HCT116 (cell line): ENCODE data around the gene RALGPS1. TPM values are rescaled to one million over a fixed set of nuclear protein-coding genes. Genes with fewer than 3 reads are reported as not detected.

Experiments
- ATAC-seq: fragments of 200-7000 bp; cut with Tn5 transposase; 2 replicates; pipeline ENCODE4 v1.9.1; 2020; ENCODE audit warnings: mild to moderate bottlenecking, moderate library complexity
- BruUV-seq: library from RNA; stranded (reverse); fragments of 400-500 nt; replicated peaks from 2 replicates; lab custom pipeline; 2021; lab: Mats Ljungman, UMichigan
- CTCF ChIA-PET: fragments of 300-600 bp; sonication (Branson Sonifier 250); formaldehyde crosslinking; loops from one replicate; lab custom pipeline; 2021; ENCODE audit warnings: antibody characterized with exemption; lab: Charles Lee
- POLR2A ChIA-PET: fragments of 300-600, 350-600 bp; sonication (Branson Sonifier 250); formaldehyde crosslinking; loops from one replicate; lab custom pipeline; 2021; ENCODE audit warnings: antibody characterized with exemption; lab: Charles Lee
- RAD21 ChIA-PET, 2 experiments: fragments of 300-600 bp; sonication (Branson Sonifier 250); formaldehyde crosslinking; loops; one replicate each; lab custom pipeline; 2023; ENCODE audit warnings: low total read pairs in 2 of 2; ENCODE audit not compliant: uncharacterized antibody in 2 of 2, unreplicated experiment in 2 of 2, low non-redundant PET in 1 of 2; lab: Charles Lee
- DNase-seq: peaks from one replicate; pipeline ENCODE4 v3.0.0-alpha.2; 2010; ENCODE audit warnings: low read depth, low spot score
- H2AFZ ChIP-seq: fragments of 200-600 bp; shearing (Covaris generic), sonication (generic); 2 replicates; pipeline ENCODE4 v1.6.1; 2017; ENCODE audit warnings: low read depth, mixed run types, mixed read lengths, antibody characterized with exemption, low read length; ENCODE audit not compliant: poor library complexity, severe bottlenecking
- H3K27ac ChIP-seq: 2 replicates; pipeline ENCODE4 v1.5.1; 2012; ENCODE audit warnings: low read depth, low read length
- H3K27me3 ChIP-seq: fragments of 200-600 bp; sonication (generic); 2 replicates; pipeline ENCODE4 v1.6.1; 2016; ENCODE audit warnings: mixed run types, low read length, mixed read lengths; ENCODE audit not compliant: insufficient read depth
- H3K36me3 ChIP-seq, 2 experiments: fragments of 200-500 bp in 1 of 2; fragments of 200-600 bp in 1 of 2; sonication (Bioruptor generic) in 1 of 2; sonication (generic) in 1 of 2; 2 replicates each; pipeline versions ENCODE4 v1.5.1 to v1.6.1; 2014 to 2016; ENCODE audit warnings: low read length in 2 of 2, inconsistent platforms in 1 of 2, mixed read lengths in 1 of 2, mixed run types in 1 of 2; ENCODE audit not compliant: insufficient read depth in 2 of 2, control insufficient read depth in 1 of 2
- H3K4me1 ChIP-seq, 2 experiments: fragments of 200-600 bp in 1 of 2; sonication (generic) in 1 of 2; 2 replicates each; pipeline versions ENCODE4 v1.5.1 to v1.6.1; 2012 to 2017; ENCODE audit warnings: low read length in 2 of 2, inconsistent platforms in 1 of 2, mild to moderate bottlenecking in 1 of 2, mixed read lengths in 1 of 2, mixed run types in 1 of 2, moderate library complexity in 1 of 2; ENCODE audit not compliant: insufficient read depth in 2 of 2, control insufficient read depth in 1 of 2
- H3K4me2 ChIP-seq: fragments of 200-600 bp; sonication (generic); 2 replicates; pipeline ENCODE4 v1.6.1; 2017; ENCODE audit warnings: mixed run types, low read length, mixed read lengths
- H3K4me3 ChIP-seq, 2 experiments: fragments of 200-600 bp in 1 of 2; sonication (generic) in 1 of 2; replicated peaks in 1 of 2; 2 replicates each; pipeline ENCODE4 v1.5.1; 2011 to 2016; ENCODE audit warnings: low read length in 2 of 2, control low read depth in 1 of 2, low read depth in 1 of 2, mild to moderate bottlenecking in 1 of 2, mixed read lengths in 1 of 2, mixed run types in 1 of 2
- H3K79me2 ChIP-seq: fragments of 200-600 bp; sonication (generic); 2 replicates; pipeline ENCODE4 v1.6.1; 2017; ENCODE audit warnings: mild to moderate bottlenecking, mixed run types, low read length, moderate library complexity, mixed read lengths; ENCODE audit not compliant: insufficient read depth
- H3K9ac ChIP-seq: fragments of 200-600 bp; sonication (generic); 2 replicates; pipeline ENCODE4 v1.6.1; 2016; ENCODE audit warnings: low read length, mixed read lengths
- H3K9me2 ChIP-seq: fragments of 200-600 bp; sonication (generic), shearing (Covaris generic); 2 replicates; pipeline ENCODE4 v1.6.1; 2017; ENCODE audit warnings: mixed run types, mild to moderate bottlenecking, moderate library complexity; ENCODE audit not compliant: insufficient read depth
- H3K9me3 ChIP-seq, 2 experiments: fragments of 200-500 bp in 1 of 2; fragments of 200-600 bp in 1 of 2; sonication (Bioruptor generic) in 1 of 2; sonication (generic) in 1 of 2; 2 replicates each; pipeline ENCODE4 v1.6.1; 2014 to 2017; ENCODE audit warnings: low read length in 2 of 2, mixed read lengths in 2 of 2, inconsistent platforms in 1 of 2, low read depth in 1 of 2, mild to moderate bottlenecking in 1 of 2, mixed run types in 1 of 2, moderate library complexity in 1 of 2; ENCODE audit not compliant: control insufficient read depth in 1 of 2, insufficient read depth in 1 of 2
- H4K20me1 ChIP-seq: fragments of 200-600 bp; sonication (generic), shearing (Covaris generic); 2 replicates; pipeline ENCODE4 v1.6.1; 2017; ENCODE audit warnings: mixed run types, mild to moderate bottlenecking, moderate library complexity; ENCODE audit not compliant: insufficient read depth
- ATF3 ChIP-seq: IDR thresholded peaks from 2 replicates; pipeline ENCODE4 v1.6.1; 2012
- CBX3 ChIP-seq: IDR thresholded peaks from 2 replicates; pipeline ENCODE4 v1.6.1; 2012; ENCODE audit warnings: low read depth
- CEBPB ChIP-seq: IDR thresholded peaks from 2 replicates; pipeline ENCODE4 v1.6.1; 2012; ENCODE audit warnings: low read depth
- EZH2 ChIP-seq: fragments of 200-600 bp; sonication (generic); IDR thresholded peaks from 2 replicates; pipeline ENCODE4 v1.6.1; 2017; ENCODE audit warnings: antibody characterized with exemption, mixed run types
- EZH2phosphoT487 ChIP-seq: fragments of 200-600 bp; IDR thresholded peaks from 2 replicates; pipeline ENCODE4 v1.6.1; 2018; ENCODE audit warnings: antibody characterized with exemption, borderline replicate concordance
- FOSL1 ChIP-seq: IDR thresholded peaks from 2 replicates; pipeline ENCODE4 v1.6.1; 2012; ENCODE audit warnings: low read depth
- JUND ChIP-seq: IDR thresholded peaks from 2 replicates; pipeline ENCODE4 v1.6.1; 2012
- MAX ChIP-seq: IDR thresholded peaks from 2 replicates; pipeline ENCODE4 v1.6.1; 2012
- POLR2AphosphoS5 ChIP-seq: IDR thresholded peaks from 2 replicates; pipeline ENCODE4 v1.6.1; 2011; ENCODE audit warnings: mild to moderate bottlenecking, low read depth, low read length, moderate library complexity
- SP1 ChIP-seq: IDR thresholded peaks from 2 replicates; pipeline ENCODE4 v1.6.1; 2012; ENCODE audit warnings: low read depth
- SRF ChIP-seq: IDR thresholded peaks from 2 replicates; pipeline ENCODE4 v1.6.1; 2012; ENCODE audit warnings: low read depth
- YY1 ChIP-seq: IDR thresholded peaks from 2 replicates; pipeline ENCODE4 v1.6.1; 2011; ENCODE audit warnings: low read length, low read depth, moderate library complexity, mild to moderate bottlenecking; ENCODE audit not compliant: insufficient replicate concordance; ENCODE audit errors: extremely low read depth
- ZNF274 ChIP-seq: fragments of 200-500 bp; sonication (Bioruptor generic); IDR thresholded peaks from 2 replicates; pipeline ENCODE4 v1.6.1; 2014; ENCODE audit warnings: mild to moderate bottlenecking, low read depth, low read length, inconsistent platforms
- intact Hi-C: fragments of 100-400 bp; cut with micrococcal nuclease; formaldehyde crosslinking; loops from 2 replicates; pipeline ENCODE4 v1.10.0; 2022
- total RNA-seq: library from RNA; stranded (reverse); gene quantifications from one replicate; pipeline ENCODE4 v1.2.1, GENCODE V29; 2021; ENCODE audit not compliant: unreplicated experiment

RALGPS1 gene
- total RNA-seq, 1 experiment from 2014 or later: 7.6 TPM

GRCh38 chr9:127142291-127142690 lies 227.7 kb downstream of the RALGPS1 start:
- POLR2A ChIA-PET: no interaction called here
- Histone ChIP-seq H3K4me3 (no peak overlapping the region), H3K9me3 (no peaks in the 10 kb centered on the region), H3K9me2 (no peaks in the 10 kb centered on the region)
- DNase-seq: no peak
- intact Hi-C loops: no loop called here
- RAD21 ChIA-PET: no interaction called here
- no peak for TF ChIP-seq JUND
- TF ChIP-seq POLR2AphosphoS5: no peak
- TF ChIP-seq SP1: no peak
- TF ChIP-seq CEBPB: no peak
- TF ChIP-seq MAX: no peak
- TF ChIP-seq ZNF274: no peak
- TF ChIP-seq YY1: no peak
- TF ChIP-seq FOSL1: no peak
- TF ChIP-seq, all 23 proteins: peak for 0
- no TSS peak for BruUV-seq
- H4K20me1 ChIP-seq: no peaks in the 10 kb centered on the region
- H3K36me3 ChIP-seq: no peaks in the 10 kb centered on the region
- ATAC-seq: no peak
- no peak overlapping the region for H3K9ac ChIP-seq
- CTCF ChIA-PET: no interaction called here
- no peak overlapping the region for H3K27ac ChIP-seq
- no peaks in the 10 kb centered on the region for H3K79me2 ChIP-seq
- H3K4me1 ChIP-seq: no peaks in the 10 kb centered on the region
- no peaks in the 10 kb centered on the region for H3K27me3 ChIP-seq
- H2AFZ ChIP-seq: no peak overlapping the region
- no peak overlapping the region for H3K4me2 ChIP-seq

GRCh38 chr9:127142931-127143464 lies 228.4 kb downstream of the RALGPS1 start:
- no peaks in the 10 kb centered on the region for H4K20me1 ChIP-seq
- ChIA-PET RAD21 (no interaction called here), CTCF (no interaction called here), POLR2A (no interaction called here)
- BruUV-seq: no TSS peak
- H3K36me3 ChIP-seq: no peaks in the 10 kb centered on the region
- H3K4me3 ChIP-seq: no peak overlapping the region
- TF ChIP-seq EZH2 (no peak), EZH2phosphoT487 (no peak), SP1 (no peak), CBX3 (no peak), SRF (no peak), ATF3 (no peak)
- H3K9me3 ChIP-seq: no peaks in the 10 kb centered on the region
- intact Hi-C loops: no loop called here
- no peak overlapping the region for H3K9ac ChIP-seq
- no peaks in the 10 kb centered on the region for H3K9me2 ChIP-seq
- H3K4me1 ChIP-seq: no peaks in the 10 kb centered on the region
- H3K27me3 ChIP-seq: no peaks in the 10 kb centered on the region; the same call in 1 of the 2 replicates
- DNase-seq (no peak), ATAC-seq (no peak)
- no peaks in the 10 kb centered on the region for H3K79me2 ChIP-seq
- H2AFZ ChIP-seq: no peak overlapping the region
- no peak overlapping the region for H3K4me2 ChIP-seq
- H3K27ac ChIP-seq: no peak overlapping the region
